OCI-LY1 (cell line): ENCODE measurements around the gene GPC2.

ENCODE experiments used
- CTCF ChIP-seq: fragments of 200-600 bp; sonication (generic), shearing (Covaris generic); IDR thresholded peaks from 2 replicates; pipeline ENCODE4 v1.5.1; 2017; ENCODE audit warnings: mild to moderate bottlenecking, antibody characterized with exemption, low read length, moderate library complexity, mixed read lengths
- EZH2 ChIP-seq: fragments of 200-600 bp; sonication (generic), shearing (Covaris generic); IDR thresholded peaks from 2 replicates; pipeline ENCODE4 v1.8.0; 2017; ENCODE audit warnings: borderline replicate concordance, mixed run types, mild to moderate bottlenecking, antibody characterized with exemption, low read length, moderate library complexity, mixed read lengths

GRCh38 chr7:100221231-100221718 lies 44.1 kb upstream of the GPC2 start:
- no peak for TF ChIP-seq EZH2
- TF ChIP-seq CTCF: no peak
